HEK293T (cell line): Measurements from ENCODE around the gene KIRREL2.
A peak's percentile ranks its signal among the peaks of the same experiment; 100 is the strongest.

Source experiments
- CTCF ChIA-PET: fragments of 350-600 bp; formaldehyde crosslinking; extraction: SDS; loops from one replicate; lab custom pipeline; 2021; ENCODE audit warnings: antibody characterized with exemption, inconsistent platforms; lab: Yijun Ruan, JAX
- POLR2A ChIA-PET: fragments of 350-600 bp; formaldehyde crosslinking; extraction: SDS; loops from one replicate; lab custom pipeline; 2020; ENCODE audit warnings: antibody characterized with exemption, inconsistent platforms; lab: Yijun Ruan, JAX
- DNase-seq: peaks from one replicate; pipeline ENCODE4 v3.0.0; 2012; ENCODE audit warnings: mixed read lengths; ENCODE audit errors: extremely low spot score
- ARNT ChIP-seq: fragments of 450-650 bp; IDR thresholded peaks from 2 replicates; pipeline ENCODE4 v1.6.1; 2017; ENCODE audit warnings: mild to moderate bottlenecking
- BHLHE40 ChIP-seq: fragments of 450-650 bp; IDR thresholded peaks from 2 replicates; pipeline ENCODE4 v1.6.1; 2016; ENCODE audit warnings: mild to moderate bottlenecking, moderate library complexity, borderline replicate concordance
- CTBP1 ChIP-seq: fragments of 450-650 bp; IDR thresholded peaks from 2 replicates; pipeline ENCODE4 v1.6.1; 2016; ENCODE audit warnings: borderline replicate concordance
- ELF4 ChIP-seq: fragments of 450-650 bp; IDR thresholded peaks from 2 replicates; pipeline ENCODE4 v1.6.1; 2017; ENCODE audit warnings: antibody characterized with exemption
- FOXA1 ChIP-seq: fragments of 450-650 bp; IDR thresholded peaks from 2 replicates; pipeline ENCODE4 v1.6.1; 2016; ENCODE audit warnings: mild to moderate bottlenecking
- FOXK2 ChIP-seq: fragments of 450-650 bp; IDR thresholded peaks from 2 replicates; pipeline ENCODE4 v1.6.1; 2016; ENCODE audit warnings: mild to moderate bottlenecking
- FOXM1 ChIP-seq: fragments of 450-650 bp; IDR thresholded peaks from 2 replicates; pipeline ENCODE4 v1.6.1; 2017; ENCODE audit warnings: mild to moderate bottlenecking, borderline replicate concordance
- HDGF ChIP-seq: fragments of 450-650 bp; IDR thresholded peaks from 2 replicates; pipeline ENCODE4 v1.6.1; 2017; ENCODE audit warnings: antibody characterized with exemption, borderline replicate concordance
- L3MBTL2 ChIP-seq: fragments of 450-650 bp; conservative IDR thresholded peaks from 2 replicates; pipeline ENCODE4 v1.6.1; 2016; ENCODE audit warnings: mild to moderate bottlenecking
- LEF1 ChIP-seq: fragments of 450-650 bp; IDR thresholded peaks from 2 replicates; pipeline ENCODE4 v1.6.1; 2017; ENCODE audit warnings: mild to moderate bottlenecking, borderline replicate concordance
- NFRKB ChIP-seq: fragments of 450-650 bp; IDR thresholded peaks from 2 replicates; pipeline ENCODE4 v1.6.1; 2016; ENCODE audit warnings: mild to moderate bottlenecking, moderate library complexity
- PKNOX1 ChIP-seq: fragments of 450-650 bp; IDR thresholded peaks from 2 replicates; pipeline ENCODE4 v1.6.1; 2016
- SP1 ChIP-seq: fragments of 450-650 bp; IDR thresholded peaks from 2 replicates; pipeline ENCODE4 v1.6.1; 2017
- SUZ12 ChIP-seq: fragments of 450-650 bp; IDR thresholded peaks from 2 replicates; pipeline ENCODE4 v1.6.1; 2016; ENCODE audit warnings: mild to moderate bottlenecking
- TARDBP ChIP-seq: fragments of 450-650 bp; IDR thresholded peaks from 2 replicates; pipeline ENCODE4 v1.6.1; 2016
- ZNF384 ChIP-seq: fragments of 450-650 bp; IDR thresholded peaks from 2 replicates; pipeline ENCODE4 v1.6.1; 2016

KIRREL2 gene

GRCh38 chr19:35843676-35844481 lies 12.8 kb upstream of the KIRREL2 start:
- TF ChIP-seq L3MBTL2 (no peak), LEF1 (no peak), SP1 (no peak), ARNT (no peak), BHLHE40 (no peak), TARDBP (no peak), SUZ12 (no peak), FOXA1 (no peak), NFRKB (no peak), ZNF384 (no peak)
- peak; percentile 62 for DNase-seq
- ChIA-PET CTCF (no interaction called here), POLR2A (no interaction called here)

- TF ChIP-seq CTBP1 (no peak), ZNF384 (no peak), HDGF (no peak), ELF4 (no peak), BHLHE40 (no peak), ARNT (no peak), FOXM1 (no peak), L3MBTL2 (no peak), LEF1 (no peak), FOXK2 (no peak), SUZ12 (no peak), PKNOX1 (no peak), NFRKB (no peak)
- POLR2A ChIA-PET = no interaction called here
- DNase-seq = no peak
- CTCF ChIA-PET = no interaction called here
Measured at GRCh38 chr19:35844482-35845214, 12.1 kb upstream of the KIRREL2 start.

GRCh38 chr19:35845215-35846037 lies 11.3 kb upstream of the KIRREL2 start:
- CTCF ChIA-PET = no interaction called here
- DNase-seq = no peak
- TF ChIP-seq SUZ12 = no peak
- TF ChIP-seq FOXK2 = no peak
- TF ChIP-seq FOXA1 = no peak
- no peak for TF ChIP-seq L3MBTL2
- no peak for TF ChIP-seq TARDBP
- no peak for TF ChIP-seq BHLHE40
- TF ChIP-seq SP1 = no peak
- TF ChIP-seq PKNOX1 = no peak
- TF ChIP-seq ARNT = no peak
- no peak for TF ChIP-seq ELF4
- TF ChIP-seq LEF1 = no peak
- TF ChIP-seq NFRKB = no peak
- TF ChIP-seq FOXM1 = no peak
- no peak for TF ChIP-seq ZNF384

GRCh38 chr19:35846038-35846668 lies 10.6 kb upstream of the KIRREL2 start:
- DNase-seq = no peak
- no peak for TF ChIP-seq NFRKB
- TF ChIP-seq L3MBTL2 = no peak
- TF ChIP-seq ARNT = no peak
- no peak for TF ChIP-seq BHLHE40
- no peak for TF ChIP-seq ZNF384
- no peak for TF ChIP-seq FOXM1
- no peak for TF ChIP-seq FOXA1
- TF ChIP-seq SP1 = no peak
- no peak for TF ChIP-seq ELF4
- TF ChIP-seq FOXK2 = no peak
- TF ChIP-seq SUZ12 = no peak
- TF ChIP-seq PKNOX1 = no peak
- no peak for TF ChIP-seq HDGF
- TF ChIP-seq TARDBP = no peak
- no peak for TF ChIP-seq CTBP1
- no peak for TF ChIP-seq LEF1
- POLR2A ChIA-PET = no interaction called here
- CTCF ChIA-PET = no interaction called here

More at GRCh38 chr19:35845215-35846037, 11.3 kb upstream of the KIRREL2 start:
- POLR2A ChIA-PET = no interaction called here

GRCh38 chr19:35847911-35848310 lies 8.8 kb upstream of the KIRREL2 start:
- DNase-seq = no peak
- POLR2A ChIA-PET = no interaction called here
- CTCF ChIA-PET = no interaction called here
- TF ChIP-seq TARDBP (no peak), FOXK2 (no peak), FOXA1 (no peak), L3MBTL2 (no peak), CTBP1 (no peak), NFRKB (no peak), SUZ12 (no peak), PKNOX1 (no peak), HDGF (no peak), BHLHE40 (no peak), FOXM1 (no peak), LEF1 (no peak), ZNF384 (no peak), ARNT (no peak), SP1 (no peak), ELF4 (no peak)
